ENCODE results near the gene MYO7B. TPM values are rescaled to one million over a fixed set of nuclear protein-coding genes. Genes with fewer than 3 reads are reported as not detected.

Gene MYO7B
- total and polyA plus RNA-seq, 8 donors = under 0.01 to 155 (median 0.48) TPM; not detected in 2

DNA sequence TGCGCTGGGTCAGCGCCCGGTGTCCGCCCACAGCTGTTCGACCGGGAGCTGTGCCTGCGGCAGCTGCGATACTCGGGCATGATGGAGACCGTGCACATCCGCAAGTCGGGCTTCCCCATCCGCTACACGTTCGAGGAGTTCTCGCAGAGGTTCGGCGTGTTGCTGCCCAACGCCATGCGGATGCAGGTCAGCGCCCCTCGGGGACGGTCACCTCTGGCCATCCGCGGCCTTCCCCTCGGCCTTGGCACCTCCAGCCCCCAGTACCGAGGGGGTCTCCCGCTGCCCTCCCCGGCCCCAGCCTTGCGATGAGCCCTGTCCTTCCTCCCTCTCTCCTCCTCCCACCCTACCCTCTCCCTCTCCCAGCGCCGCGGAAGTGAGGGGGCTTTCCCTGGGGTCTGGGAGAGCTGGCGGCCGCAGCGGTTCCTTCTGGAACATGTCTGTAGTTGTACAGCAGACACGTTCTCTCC is 57.3 kb downstream of the MYO7B start:
- TF ChIP-seq EP300 (IDR thresholded peaks at IDR 0.05) = no peak
- TF ChIP-seq POLR2AphosphoS5 (IDR thresholded peaks at IDR 0.05) = no peak
- no peak for TF ChIP-seq POLR2A (IDR thresholded peaks at IDR 0.05)
- TF ChIP-seq, protein P1, sequence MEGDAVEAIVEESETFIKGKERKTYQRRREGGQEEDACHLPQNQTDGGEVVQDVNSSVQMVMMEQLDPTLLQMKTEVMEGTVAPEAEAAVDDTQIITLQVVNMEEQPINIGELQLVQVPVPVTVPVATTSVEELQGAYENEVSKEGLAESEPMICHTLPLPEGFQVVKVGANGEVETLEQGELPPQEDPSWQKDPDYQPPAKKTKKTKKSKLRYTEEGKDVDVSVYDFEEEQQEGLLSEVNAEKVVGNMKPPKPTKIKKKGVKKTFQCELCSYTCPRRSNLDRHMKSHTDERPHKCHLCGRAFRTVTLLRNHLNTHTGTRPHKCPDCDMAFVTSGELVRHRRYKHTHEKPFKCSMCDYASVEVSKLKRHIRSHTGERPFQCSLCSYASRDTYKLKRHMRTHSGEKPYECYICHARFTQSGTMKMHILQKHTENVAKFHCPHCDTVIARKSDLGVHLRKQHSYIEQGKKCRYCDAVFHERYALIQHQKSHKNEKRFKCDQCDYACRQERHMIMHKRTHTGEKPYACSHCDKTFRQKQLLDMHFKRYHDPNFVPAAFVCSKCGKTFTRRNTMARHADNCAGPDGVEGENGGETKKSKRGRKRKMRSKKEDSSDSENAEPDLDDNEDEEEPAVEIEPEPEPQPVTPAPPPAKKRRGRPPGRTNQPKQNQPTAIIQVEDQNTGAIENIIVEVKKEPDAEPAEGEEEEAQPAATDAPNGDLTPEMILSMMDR (IDR thresholded peaks at IDR 0.05) = no peak
- no peaks in the 10 kb centered on the region for H3K4me1 ChIP-seq
- no peaks in the 10 kb centered on the region for H3K9me3 ChIP-seq
- H3K27me3 ChIP-seq = no peaks in the 10 kb centered on the region
- intact Hi-C loops (cut with DNase I; ENCODE audit: low total_unique reads) = no loop called here
- DNase-seq = peak in 1 of 2 donors; percentile 17
- no peak overlapping the region for H3K27ac ChIP-seq
- H3K4me3 ChIP-seq = no peak overlapping the region
- 93 to 100% (median 95%) methylated on average over 3 to 37 of the region's 37 CpGs for whole genome bisulfite sequencing, 5 donors
- H3K36me3 ChIP-seq = no peaks in the 10 kb centered on the region

GRCh38 chr2:127593228-127594115 is 58.0 kb downstream of the MYO7B start:
- DNase-seq = peak in 1 of 2 donors; percentile 20
- Histone ChIP-seq H3K27me3 (no peaks in the 10 kb centered on the region), H3K36me3 (no peaks in the 10 kb centered on the region), H3K9me3 (no peaks in the 10 kb centered on the region), H3K4me1 (no peaks in the 10 kb centered on the region), H3K27ac (no peak overlapping the region), H3K4me3 (no peak overlapping the region)
- TF ChIP-seq POLR2AphosphoS5 (IDR thresholded peaks at IDR 0.05) (no peak), EP300 (IDR thresholded peaks at IDR 0.05) (no peak), POLR2A (IDR thresholded peaks at IDR 0.05) (no peak)
- WGBS, 5 donors = 84 to 92% (median 86%) methylated on average over 13 to 27 of the region's 27 CpGs
- intact Hi-C loops (cut with DNase I; ENCODE audit: low total_unique reads) = no loop called here

DNA sequence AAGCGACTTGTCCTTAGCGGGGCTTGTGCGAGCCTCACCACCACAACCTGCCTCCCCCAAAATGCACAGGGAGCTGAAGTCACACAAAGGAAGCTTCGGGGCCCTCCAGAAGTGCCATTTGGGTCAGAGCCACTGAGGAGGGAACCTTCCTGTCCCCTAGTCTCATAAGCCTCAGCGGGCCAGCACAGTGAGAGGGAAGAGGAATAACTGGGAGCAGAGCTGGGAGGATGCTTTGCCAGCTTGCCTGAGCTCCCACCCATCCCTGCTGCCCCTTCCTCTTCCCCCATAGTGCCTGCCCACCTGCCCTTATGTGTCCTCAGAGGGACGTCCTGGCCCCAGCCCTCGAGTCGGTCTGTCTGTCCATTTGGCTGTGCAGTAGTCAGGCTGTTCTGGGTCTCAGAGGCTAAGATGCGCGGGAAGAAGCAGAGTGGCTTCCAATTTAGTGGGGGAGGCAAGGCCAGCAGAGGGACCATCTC is 58.7 kb downstream of the MYO7B start:
- 83 to 91% (median 86%) methylated on average over 6 to 10 of the region's 10 CpGs for WGBS, 5 donors
- H3K4me3 ChIP-seq = no peak overlapping the region
- peak in 1 of 2 donors; percentile 10 for DNase-seq
- intact Hi-C loops (cut with DNase I; ENCODE audit: low total_unique reads) = no loop called here
- H3K36me3 ChIP-seq = no peaks in the 10 kb centered on the region
- no peaks in the 10 kb centered on the region for H3K4me1 ChIP-seq
- TF ChIP-seq EP300 (IDR thresholded peaks at IDR 0.05) (no peak), POLR2A (IDR thresholded peaks at IDR 0.05) (no peak), POLR2AphosphoS5 (IDR thresholded peaks at IDR 0.05) (no peak)
- TF ChIP-seq, protein P1 (IDR thresholded peaks at IDR 0.05) = no peak
- no peaks in the 10 kb centered on the region for H3K9me3 ChIP-seq
- H3K27ac ChIP-seq = no peak overlapping the region
- H3K27me3 ChIP-seq = no peaks in the 10 kb centered on the region

GRCh38 chr2:127596311-127597045 is 61.0 kb downstream of the MYO7B start:
- intact Hi-C loops (cut with DNase I; ENCODE audit: low total_unique reads) = no loop called here
- TF ChIP-seq, protein P1 (IDR thresholded peaks at IDR 0.05) = no peak
- no peak for TF ChIP-seq POLR2A (IDR thresholded peaks at IDR 0.05)
- no peak for TF ChIP-seq EP300 (IDR thresholded peaks at IDR 0.05)
- TF ChIP-seq POLR2AphosphoS5 (IDR thresholded peaks at IDR 0.05) = no peak
- H3K27ac ChIP-seq = no peak overlapping the region
- peak in 1 of 2 donors; percentile 15 for DNase-seq
- H3K4me1 ChIP-seq = no peaks in the 10 kb centered on the region
- no peaks in the 10 kb centered on the region for H3K9me3 ChIP-seq
- 85 to 97% (median 92%) methylated on average over 8 to 14 of the region's 14 CpGs for WGBS, 5 donors
- H3K36me3 ChIP-seq = no peaks in the 10 kb centered on the region
- H3K27me3 ChIP-seq = no peaks in the 10 kb centered on the region
- H3K4me3 ChIP-seq = no peak overlapping the region

Measured in stomach (tissue), 9 donors.